H1 (cell line): ENCODE data around the gene TMIGD3.

ENCODE experiments used
- ATF2 ChIP-seq: IDR thresholded peaks from 2 replicates; pipeline ENCODE4 v1.6.1; 2012; ENCODE audit warnings: low read length, inconsistent platforms
- NANOG ChIP-seq: IDR thresholded peaks from 2 replicates; pipeline ENCODE4 v1.6.1; 2011; ENCODE audit warnings: low read length, low read depth, mild to moderate bottlenecking, inconsistent platforms; ENCODE audit not compliant: insufficient read depth, poor library complexity, severe bottlenecking
- POLR2AphosphoS5 ChIP-seq: IDR thresholded peaks from 2 replicates; pipeline ENCODE4 v1.6.1; 2011; ENCODE audit warnings: low read depth, low read length
- RFX5 ChIP-seq: IDR thresholded peaks from 2 replicates; pipeline ENCODE4 v1.6.1; 2011; ENCODE audit warnings: low read depth, low read length, improper control_type of control experiment, borderline replicate concordance
- TEAD4 ChIP-seq: IDR thresholded peaks from 2 replicates; pipeline ENCODE4 v1.6.1; 2012; ENCODE audit warnings: low read depth, low read length, inconsistent platforms, mixed read lengths

- TF ChIP-seq TEAD4 (no peak), RFX5 (no peak), POLR2AphosphoS5 (no peak), ATF2 (no peak), NANOG (no peak)
These were observed 28.9 kb downstream of the TMIGD3 start for GRCh38 chr1:111474521-111474920.
